ENCODE results near the gene UPK3A.
"Not testable (repeated sequence)": the region's sequence is repeated elsewhere in the genome, so short reads cannot be mapped to it uniquely, and the experiment has no call there.

DNA sequence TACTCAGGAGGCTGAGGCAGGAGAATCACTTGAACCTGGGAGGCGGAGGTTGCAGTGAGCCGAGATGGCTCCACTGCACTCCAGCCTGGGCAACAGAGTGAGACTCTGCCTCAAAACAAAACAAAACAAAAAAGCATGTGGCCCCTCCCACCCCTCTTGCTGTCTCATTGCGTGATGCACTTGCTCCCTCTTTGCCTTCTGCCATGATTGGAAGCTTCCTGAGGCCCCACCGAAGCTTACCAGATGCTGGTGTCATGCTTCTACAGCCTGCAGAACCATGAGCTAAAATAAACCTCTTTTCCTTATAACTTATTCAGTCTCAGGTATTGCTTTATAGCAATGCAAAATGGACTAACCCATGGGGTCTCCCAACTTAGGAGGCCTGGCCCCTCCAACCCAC, 26.8 kb upstream of the UPK3A start:
- TF ChIP-seq POLR2AphosphoS5 (IDR thresholded peaks at IDR 0.05), result not testable (repeated sequence)
- TF ChIP-seq, protein P1, sequence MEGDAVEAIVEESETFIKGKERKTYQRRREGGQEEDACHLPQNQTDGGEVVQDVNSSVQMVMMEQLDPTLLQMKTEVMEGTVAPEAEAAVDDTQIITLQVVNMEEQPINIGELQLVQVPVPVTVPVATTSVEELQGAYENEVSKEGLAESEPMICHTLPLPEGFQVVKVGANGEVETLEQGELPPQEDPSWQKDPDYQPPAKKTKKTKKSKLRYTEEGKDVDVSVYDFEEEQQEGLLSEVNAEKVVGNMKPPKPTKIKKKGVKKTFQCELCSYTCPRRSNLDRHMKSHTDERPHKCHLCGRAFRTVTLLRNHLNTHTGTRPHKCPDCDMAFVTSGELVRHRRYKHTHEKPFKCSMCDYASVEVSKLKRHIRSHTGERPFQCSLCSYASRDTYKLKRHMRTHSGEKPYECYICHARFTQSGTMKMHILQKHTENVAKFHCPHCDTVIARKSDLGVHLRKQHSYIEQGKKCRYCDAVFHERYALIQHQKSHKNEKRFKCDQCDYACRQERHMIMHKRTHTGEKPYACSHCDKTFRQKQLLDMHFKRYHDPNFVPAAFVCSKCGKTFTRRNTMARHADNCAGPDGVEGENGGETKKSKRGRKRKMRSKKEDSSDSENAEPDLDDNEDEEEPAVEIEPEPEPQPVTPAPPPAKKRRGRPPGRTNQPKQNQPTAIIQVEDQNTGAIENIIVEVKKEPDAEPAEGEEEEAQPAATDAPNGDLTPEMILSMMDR (IDR thresholded peaks at IDR 0.05), result not testable (repeated sequence)
